Measurements from ENCODE around the gene ARPIN. TPM values are rescaled to one million over a fixed set of nuclear protein-coding genes. Genes with fewer than 3 reads are reported as not detected.
"Not testable (repeated sequence)": the region's sequence is repeated elsewhere in the genome, so short reads cannot be mapped to it uniquely, and the experiment has no call there.

Gene ARPIN
- 8.5 and 11.1 TPM in 2 replicates for total RNA-seq

GRCh38 chr15:89912674-89913396 is at the start of gene ARPIN:
Gene ARPIN (minus strand): TSS chr15:89912952. CDS start chr15:89912835, 117 bp downstream.
- peak; percentile 51 to 54 for DNase-seq (ENCODE audit: low read depth in 2 of 2)

- no peak for DNase-seq (ENCODE audit: low read depth in 2 of 2)
These were observed 45.5 kb upstream of the ARPIN start for GRCh38 chr15:89958107-89958805.

GRCh38 chr15:89955449-89955998 is 42.8 kb upstream of the ARPIN start:
- DNase-seq (ENCODE audit: low read depth in 2 of 2) = not testable (repeated sequence)

- DNase-seq (ENCODE audit: low read depth in 2 of 2) = no peak
These were observed 41.8 kb upstream of the ARPIN start for GRCh38 chr15:89954541-89954940.

GRCh38 chr15:89948796-89949195 is 36.0 kb upstream of the ARPIN start:
- DNase-seq (ENCODE audit: low read depth in 2 of 2) = no peak

- no peak for DNase-seq (ENCODE audit: low read depth in 2 of 2)
These were observed 34.6 kb upstream of the ARPIN start for GRCh38 chr15:89947385-89947784.

- DNase-seq (ENCODE audit: low read depth in 2 of 2) = no peak
These were observed 34.0 kb upstream of the ARPIN start for GRCh38 chr15:89946681-89947299.

- not testable (repeated sequence) for DNase-seq (ENCODE audit: low read depth in 2 of 2)
These were observed 31.0 kb upstream of the ARPIN start for GRCh38 chr15:89943721-89944120.

GRCh38 chr15:89939910-89940309 is 27.2 kb upstream of the ARPIN start:
- DNase-seq (ENCODE audit: low read depth in 2 of 2) = no peak

GRCh38 chr15:89939377-89939776 is 26.6 kb upstream of the ARPIN start:
- not testable (repeated sequence) for DNase-seq (ENCODE audit: low read depth in 2 of 2)

GRCh38 chr15:89937365-89938350 is 24.9 kb upstream of the ARPIN start:
- DNase-seq (ENCODE audit: low read depth in 2 of 2) = no peak

GRCh38 chr15:89936786-89937265 is 24.1 kb upstream of the ARPIN start:
- DNase-seq (ENCODE audit: low read depth in 2 of 2) = no peak

- DNase-seq (ENCODE audit: low read depth in 2 of 2) = no peak
These were observed 23.5 kb upstream of the ARPIN start for GRCh38 chr15:89936051-89936785.

- DNase-seq (ENCODE audit: low read depth in 2 of 2) = no peak
These were observed 20.1 kb upstream of the ARPIN start for GRCh38 chr15:89932880-89933279.

- no peak for DNase-seq (ENCODE audit: low read depth in 2 of 2)
These were observed 15.7 kb upstream of the ARPIN start for GRCh38 chr15:89928421-89928820.

- DNase-seq (ENCODE audit: low read depth in 2 of 2) = no peak
These were observed 13.4 kb upstream of the ARPIN start for GRCh38 chr15:89926158-89926557.

- no peak for DNase-seq (ENCODE audit: low read depth in 2 of 2)
These were observed 4.8 kb upstream of the ARPIN start for GRCh38 chr15:89917442-89918101.

GRCh38 chr15:89916660-89917059 is 3.9 kb upstream of the ARPIN start:
- DNase-seq (ENCODE audit: low read depth in 2 of 2) = no peak

GRCh38 chr15:89912145-89912673 is 543 bp downstream of the ARPIN start:
- DNase-seq (ENCODE audit: low read depth in 2 of 2) = peak; percentile 38 to 42
